SKM-1 treated with dmso at 0.1 percent for 144 hours (cell line): ENCODE data around the gene DPEP2.
"Not testable (repeated sequence)": the region's sequence is repeated elsewhere in the genome, so short reads cannot be mapped to it uniquely, and the experiment has no call there.

Source experiments
- DNase-seq: peaks from one replicate; lab custom pipeline; 2025; ENCODE audit not compliant: unreplicated experiment; lab: John Stamatoyannopoulos, UW

DPEP2 gene, protein sequence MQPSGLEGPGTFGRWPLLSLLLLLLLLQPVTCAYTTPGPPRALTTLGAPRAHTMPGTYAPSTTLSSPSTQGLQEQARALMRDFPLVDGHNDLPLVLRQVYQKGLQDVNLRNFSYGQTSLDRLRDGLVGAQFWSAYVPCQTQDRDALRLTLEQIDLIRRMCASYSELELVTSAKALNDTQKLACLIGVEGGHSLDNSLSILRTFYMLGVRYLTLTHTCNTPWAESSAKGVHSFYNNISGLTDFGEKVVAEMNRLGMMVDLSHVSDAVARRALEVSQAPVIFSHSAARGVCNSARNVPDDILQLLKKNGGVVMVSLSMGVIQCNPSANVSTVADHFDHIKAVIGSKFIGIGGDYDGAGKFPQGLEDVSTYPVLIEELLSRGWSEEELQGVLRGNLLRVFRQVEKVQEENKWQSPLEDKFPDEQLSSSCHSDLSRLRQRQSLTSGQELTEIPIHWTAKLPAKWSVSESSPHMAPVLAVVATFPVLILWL

GRCh38 chr16:67998779-67999688 lies at the start of gene DPEP2:
TSS of gene DPEP2 (minus strand) at chr16:67999484. CDS start at chr16:67993212, 6,272 bp downstream.
- DNase-seq: peak; percentile 74

- no peak for DNase-seq
These were observed 48.7 kb upstream of the DPEP2 start for GRCh38 chr16:68047987-68048386.

DNA sequence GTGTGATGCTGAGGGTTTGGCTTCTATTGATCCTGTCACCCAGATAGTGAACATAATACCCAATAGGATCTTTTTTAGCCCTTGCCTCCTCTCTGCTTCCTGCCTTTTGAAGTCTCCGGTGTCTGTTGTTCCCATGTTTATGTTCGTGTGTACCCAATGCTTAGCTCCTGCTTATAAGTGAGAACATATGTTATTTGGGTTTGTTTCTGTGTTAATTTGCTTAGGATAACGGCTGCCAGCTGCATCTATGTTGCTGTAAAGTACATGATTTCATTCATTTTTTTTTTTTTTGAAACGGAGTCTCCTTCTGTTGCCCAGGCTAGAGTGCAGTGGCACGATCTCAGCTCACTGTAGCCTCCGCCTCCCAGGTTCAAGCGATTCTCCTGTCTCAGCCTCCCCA lies 46.8 kb upstream of the DPEP2 start:
- no peak for DNase-seq

GRCh38 chr16:68041783-68042182 lies 42.5 kb upstream of the DPEP2 start:
- no peak for DNase-seq

GRCh38 chr16:68040506-68041288 lies 41.4 kb upstream of the DPEP2 start:
- peak; percentile 58 for DNase-seq

- DNase-seq: peak; percentile 10
These were observed 38.7 kb upstream of the DPEP2 start for GRCh38 chr16:68037841-68038597.

DNA sequence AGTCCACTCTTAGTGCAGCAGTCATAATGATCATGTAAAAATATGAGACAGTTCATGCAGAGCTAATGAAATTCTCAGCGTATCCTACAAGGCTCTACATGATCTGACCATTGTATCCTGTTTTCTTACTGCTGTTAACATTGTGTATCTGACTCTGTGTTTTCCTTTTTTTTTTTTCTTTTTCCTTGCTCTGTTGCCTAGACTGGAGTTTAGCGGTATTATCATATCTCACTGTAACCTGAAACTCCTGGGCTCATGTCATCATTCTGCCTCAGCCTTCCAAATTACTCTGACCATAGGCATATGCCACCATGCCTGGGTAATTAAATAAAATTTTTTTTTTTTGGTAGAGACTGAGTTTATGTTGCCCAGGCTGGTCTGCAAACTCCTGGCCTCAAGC lies 35.9 kb upstream of the DPEP2 start:
- no peak for DNase-seq

DNA sequence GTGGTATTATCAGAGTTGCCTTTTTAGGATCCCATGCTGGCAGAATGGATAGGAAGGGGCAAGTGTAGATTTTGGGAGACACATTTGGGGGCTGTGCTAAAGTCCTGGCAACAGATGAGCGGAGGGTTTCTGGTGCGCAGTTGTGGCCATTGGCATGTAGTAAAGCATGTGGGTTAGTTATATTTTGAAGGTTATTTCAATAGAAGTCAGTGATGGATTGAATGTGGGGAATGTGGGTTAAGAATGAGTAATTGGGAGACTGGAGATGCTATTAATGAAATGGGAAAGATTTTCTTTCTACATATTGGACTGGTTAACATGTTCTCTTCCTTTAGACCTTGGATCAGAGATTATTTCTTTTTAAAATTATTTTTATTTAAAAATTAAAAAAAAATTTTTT lies 33.8 kb upstream of the DPEP2 start:
- DNase-seq: no peak

- DNase-seq: no peak
These were observed 32.7 kb upstream of the DPEP2 start for GRCh38 chr16:68031951-68032350.

DNA sequence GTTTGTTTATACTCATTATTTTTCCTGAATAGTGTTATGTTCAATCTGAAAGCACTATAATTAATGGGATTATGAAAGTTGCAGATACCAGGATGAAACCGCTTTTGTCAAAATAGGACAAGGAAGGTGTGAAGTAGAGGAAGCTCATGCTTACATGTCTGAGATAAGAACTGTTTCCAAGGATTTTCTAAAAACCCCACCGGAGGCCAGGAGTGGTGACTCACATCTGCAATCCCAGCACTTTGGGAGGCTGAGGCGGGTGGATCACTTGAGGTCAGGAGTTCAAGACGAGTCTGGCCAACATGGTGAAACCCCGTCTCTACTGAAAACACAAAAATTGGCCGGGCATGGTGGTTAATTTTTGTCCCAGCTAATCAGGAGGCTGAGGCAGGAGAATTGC lies 30.8 kb upstream of the DPEP2 start:
- DNase-seq: not testable (repeated sequence)

DNA sequence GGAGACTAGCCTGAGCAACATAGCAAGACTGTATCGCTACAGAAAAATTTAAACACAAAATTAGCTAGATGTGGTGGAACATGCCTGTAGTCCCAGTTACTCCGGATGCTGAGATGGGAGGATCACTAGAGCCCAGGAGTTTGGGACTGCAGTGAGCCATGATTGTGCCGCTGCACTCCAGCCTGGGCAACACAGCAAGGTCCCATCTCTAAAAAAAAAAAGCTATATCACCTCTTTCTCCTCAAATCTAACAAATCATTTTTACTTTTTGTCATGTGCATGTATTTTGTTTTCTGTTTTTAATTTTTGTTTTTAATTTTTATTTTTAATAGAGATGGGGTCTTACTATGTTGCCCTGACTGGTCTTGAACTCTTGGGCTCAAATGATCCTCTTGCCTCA lies 29.7 kb upstream of the DPEP2 start:
- no peak for DNase-seq

- peak; percentile 87 for DNase-seq
These were observed 23.6 kb upstream of the DPEP2 start, which contains the start of the genes DDX28 and DUS2 for GRCh38 chr16:68022728-68023537. TSS of gene DDX28 (minus strand) at chr16:68023232. CDS start at chr16:68023202, 30 bp downstream. TSS of gene DUS2 (plus strand) at chr16:68023284. CDS start at chr16:68038024, 14,740 bp downstream.

GRCh38 chr16:68022278-68022727 lies 23.0 kb upstream of the DPEP2 start:
- no peak for DNase-seq

- no peak for DNase-seq
These were observed 22.2 kb upstream of the DPEP2 start for GRCh38 chr16:68021490-68021889.

DNA sequence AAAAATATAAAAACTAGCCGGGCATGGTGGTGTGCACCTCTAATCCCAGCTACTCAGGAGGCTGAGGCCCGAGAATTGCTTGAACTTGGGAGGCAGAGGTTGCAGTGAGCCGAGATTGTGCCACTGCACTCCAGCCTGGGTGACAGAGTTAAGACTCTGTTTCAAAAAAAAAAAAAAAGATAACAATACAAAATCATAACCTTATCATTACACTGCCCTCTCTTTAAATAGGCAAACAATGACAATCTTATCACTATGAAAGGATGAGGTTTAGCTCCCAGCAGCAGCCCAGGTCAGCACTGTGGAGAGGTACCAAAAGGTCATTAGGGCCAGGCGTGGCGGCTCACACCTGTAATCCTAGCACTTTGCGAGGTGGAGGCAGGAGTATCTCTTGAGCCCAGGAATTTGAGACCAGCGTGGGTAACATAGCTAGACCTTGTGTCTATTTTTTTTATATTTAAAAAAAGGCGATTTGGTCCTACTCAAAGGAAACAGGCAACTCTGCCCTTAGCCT lies 19.9 kb upstream of the DPEP2 start:
- DNase-seq: no peak

GRCh38 chr16:68015681-68016080 lies 16.4 kb upstream of the DPEP2 start, which contains the start of gene DPEP2NB:
TSS of gene DPEP2NB (minus strand) at chr16:68015911. CDS start at chr16:68015770, 141 bp downstream.
- DNase-seq: no peak

DNA sequence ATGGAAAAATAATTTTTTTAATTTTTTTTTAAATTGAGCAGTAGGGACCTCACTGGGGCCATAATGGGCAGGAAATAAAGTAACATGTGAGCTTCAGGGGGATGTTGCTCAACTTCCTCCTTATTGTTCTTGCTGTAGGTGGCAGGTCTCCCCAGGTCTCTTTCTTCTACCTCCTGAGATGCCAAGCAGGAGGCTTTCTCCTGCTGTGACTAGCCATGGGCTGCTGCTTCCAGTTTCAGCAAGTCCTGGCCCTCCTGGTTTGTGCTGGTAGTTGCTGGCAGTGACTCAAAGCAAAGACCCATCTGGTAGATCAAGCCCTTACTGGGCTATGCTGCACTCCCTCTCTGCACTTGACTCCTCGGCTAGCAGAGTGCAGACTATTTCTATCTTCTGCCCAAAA lies 14.2 kb upstream of the DPEP2 start:
- peak; percentile 69 for DNase-seq

- not testable (repeated sequence) for DNase-seq
These were observed 10.6 kb upstream of the DPEP2 start for GRCh38 chr16:68009872-68010271.
